Endothelial cell of umbilical vein (primary cell): Measurements from ENCODE around the gene LHPP. TPM values are rescaled to one million over a fixed set of nuclear protein-coding genes. Genes with fewer than 3 reads are reported as not detected.

Experiments
- BruUV-seq: library from RNA; stranded (reverse); fragments of 400-500 nt; replicated peaks from 2 replicates; lab custom pipeline; 2021; lab: Mats Ljungman, UMichigan
- CTCF ChIA-PET: fragments of 300-600, 350-600 bp; sonication (Branson Sonifier 250); formaldehyde crosslinking; loops from one replicate; lab custom pipeline; 2021; ENCODE audit warnings: antibody characterized with exemption, inconsistent platforms; lab: Charles Lee
- POLR2A ChIA-PET: fragments of 300-600, 350-600 bp; sonication (Branson Sonifier 250); formaldehyde crosslinking; loops from one replicate; lab custom pipeline; 2021; ENCODE audit warnings: antibody characterized with exemption, inconsistent platforms; lab: Charles Lee
- DNase-seq: peaks from one replicate; pipeline ENCODE4 v3.0.0-alpha.2; 2011; ENCODE audit warnings: low read depth, low spot score
- FAIRE-seq: peaks from 2 replicates; lab custom pipeline; 2011; peaks lifted over from hg19 to GRCh38; lab: Jason Lieb, UNC
- H2AFZ ChIP-seq: 2 replicates; pipeline ENCODE4 v1.6.0; 2012; ENCODE audit warnings: low read depth, low read length, control low read depth, inconsistent platforms
- H3K27ac ChIP-seq: 2 replicates; pipeline ENCODE4 v1.5.1; 2011; ENCODE audit warnings: low read depth, mild to moderate bottlenecking, control low read depth, low read length, moderate library complexity; ENCODE audit not compliant: insufficient read depth
- H3K27me3 ChIP-seq, 2 experiments: 2 replicates each; pipeline versions ENCODE4 v1.6.0 to v1.6.1; 2011; ENCODE audit warnings: low read length in 2 of 2, mixed read lengths in 1 of 2; ENCODE audit not compliant: control insufficient read depth in 2 of 2, insufficient read depth in 2 of 2
- H3K36me3 ChIP-seq, 2 experiments: 2 replicates in 1 of 2; 3 replicates in 1 of 2; pipeline ENCODE4 v1.5.1; 2011; ENCODE audit warnings: low read length in 2 of 2, mild to moderate bottlenecking in 1 of 2, moderate library complexity in 1 of 2; ENCODE audit not compliant: control insufficient read depth in 2 of 2, insufficient read depth in 2 of 2; ENCODE audit errors: extremely low read depth in 1 of 2
- H3K4me1 ChIP-seq: 3 replicates; pipeline ENCODE4 v1.5.1; 2011; ENCODE audit warnings: mild to moderate bottlenecking, low read length; ENCODE audit not compliant: control insufficient read depth, insufficient read depth; ENCODE audit errors: extremely low read depth
- H3K4me2 ChIP-seq: 2 replicates; pipeline ENCODE4 v1.6.1; 2011; ENCODE audit warnings: low read length, control low read depth, mixed read lengths; ENCODE audit not compliant: insufficient read depth
- H3K4me3 ChIP-seq, 3 experiments: fragments of 200-600 bp in 1 of 3; sonication (generic), shearing (Covaris generic) in 1 of 3; replicated peaks in 1 of 3; 2 replicates each; pipeline ENCODE4 v1.5.1; 2011 to 2016; ENCODE audit warnings: control low read depth in 3 of 3, low read length in 3 of 3, mild to moderate bottlenecking in 2 of 3, inconsistent platforms in 1 of 3, low read depth in 1 of 3, moderate library complexity in 1 of 3; ENCODE audit not compliant: insufficient read depth in 1 of 3
- H3K79me2 ChIP-seq: 2 replicates; pipeline ENCODE4 v1.6.0; 2012; ENCODE audit warnings: low read length, inconsistent platforms; ENCODE audit not compliant: control insufficient read depth, insufficient read depth
- H3K9ac ChIP-seq: replicated peaks from 2 replicates; pipeline ENCODE3; 2011; ENCODE audit warnings: low read length, control low read depth; ENCODE audit not compliant: insufficient read depth; ENCODE audit errors: extremely low read depth
- H3K9me1 ChIP-seq: replicated peaks from 3 replicates; pipeline ENCODE4 v1.6.0; 2011; ENCODE audit warnings: mild to moderate bottlenecking, low read length; ENCODE audit not compliant: control insufficient read depth, insufficient read depth; ENCODE audit errors: extremely low read depth
- H3K9me3 ChIP-seq: replicated peaks from 2 replicates; pipeline ENCODE4 v1.5.1; 2012; ENCODE audit warnings: low read length, inconsistent platforms; ENCODE audit not compliant: control insufficient read depth, insufficient read depth
- H4K20me1 ChIP-seq: replicated peaks from 2 replicates; pipeline ENCODE3; 2011; ENCODE audit warnings: mild to moderate bottlenecking, low read length; ENCODE audit not compliant: control insufficient read depth, insufficient read depth; ENCODE audit errors: extremely low read depth
- EZH2 ChIP-seq: IDR thresholded peaks from 2 replicates; pipeline ENCODE4 v1.6.1; 2012; ENCODE audit warnings: borderline replicate concordance, low read depth, mild to moderate bottlenecking, moderate library complexity, low read length, inconsistent platforms; ENCODE audit not compliant: severe bottlenecking
- FOS ChIP-seq: IDR thresholded peaks from 2 replicates; pipeline ENCODE4 v1.6.1; 2011; ENCODE audit warnings: mild to moderate bottlenecking, low read length, moderate library complexity, borderline replicate concordance; ENCODE audit not compliant: insufficient read depth
- GATA2 ChIP-seq: IDR thresholded peaks from 2 replicates; pipeline ENCODE4 v1.7.0; 2011; ENCODE audit warnings: low read depth, mild to moderate bottlenecking, moderate library complexity, mixed read lengths, low read length; ENCODE audit not compliant: insufficient read length, insufficient read depth
- JUN ChIP-seq: IDR thresholded peaks from 2 replicates; pipeline ENCODE4 v1.6.1; 2011; ENCODE audit warnings: borderline replicate concordance, low read depth; ENCODE audit not compliant: insufficient read length, insufficient read depth
- MAX ChIP-seq: IDR thresholded peaks from 2 replicates; pipeline ENCODE4 v1.6.1; 2011; ENCODE audit not compliant: insufficient read depth, insufficient read length
- MYC ChIP-seq: IDR thresholded peaks from one replicate; pipeline ENCODE4 v1.6.1; 2011; ENCODE audit warnings: mild to moderate bottlenecking, low read depth, low read length
- POLR2A ChIP-seq: IDR thresholded peaks from 2 replicates; pipeline ENCODE4 v1.6.1; 2012; ENCODE audit warnings: low read depth, mild to moderate bottlenecking, control low read depth, low read length
- POLR2AphosphoS5 ChIP-seq: IDR thresholded peaks from 2 replicates; pipeline ENCODE4 v1.6.1; 2012; ENCODE audit warnings: low read depth, mild to moderate bottlenecking, control low read depth, low read length, moderate library complexity; ENCODE audit not compliant: insufficient read depth
- dilution Hi-C: fragments of 300-500 bp; cut with MboI; formaldehyde crosslinking; loops from one replicate; pipeline ENCODE4 v1.15.0; 2019; ENCODE audit warnings: low sequenced_read_pairs; ENCODE audit not compliant: extremely low pct_ligation_motif_present
- intact Hi-C: fragments of 100-400 bp; cut with micrococcal nuclease; formaldehyde crosslinking; loops from one replicate; pipeline ENCODE4 v1.10.0; 2022
- polyA plus RNA-seq, 4 experiments: library from polyadenylated mRNA; depleted of rRNA in 3 of 4; stranded (reverse) in 3 of 4; unstranded in 1 of 4; fragments of >200 nt; gene quantifications; 2 replicates each; pipeline versions ENCODE4 v1.2.1 to v1.2.3, GENCODE V29; 2011 to 2012; ENCODE audit warnings: missing spikeins in 1 of 4
- total RNA-seq: library from RNA; stranded (reverse); gene quantifications from 2 replicates; pipeline ENCODE4 v1.2.3, GENCODE V29; 2021
- TF ChIP-seq, protein P1 (sequence below), 2 donors: IDR thresholded peaks; 1 replicate in 1 of 2; 2 replicates in 1 of 2; pipeline ENCODE4 v1.5.1; 2011; ENCODE audit warnings: low read length in 2 of 2, mild to moderate bottlenecking in 2 of 2, moderate library complexity in 2 of 2, control low read depth in 1 of 2, inconsistent platforms in 1 of 2, low read depth in 1 of 2; ENCODE audit not compliant: insufficient read depth in 1 of 2; ENCODE audit errors: extremely low read depth in 1 of 2

LHPP gene
- total and polyA plus RNA-seq, 2 donors (not counting 3 experiments of a cell fraction or from before 2014, with no cell fraction given) = 5.8 to 11.2 TPM

DNA sequence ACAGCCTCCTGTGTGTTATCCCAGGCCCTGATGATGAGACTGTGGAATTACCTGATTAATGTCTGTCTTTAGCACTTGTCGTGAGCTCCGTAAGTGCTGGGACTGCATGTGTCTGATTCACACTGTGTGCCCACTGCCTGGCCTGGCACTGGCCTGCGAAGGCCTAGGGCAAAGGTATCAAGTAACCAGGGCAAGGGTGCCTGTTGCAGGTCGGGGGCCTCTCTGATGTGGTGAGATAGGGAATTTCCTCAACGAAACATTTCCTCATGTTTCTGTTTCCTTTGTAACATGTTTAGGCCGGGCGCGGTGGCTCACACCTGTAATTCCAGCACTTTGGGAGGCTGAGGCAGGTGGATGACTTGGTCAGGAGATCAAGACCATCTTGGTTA is 50.4 kb downstream of the LHPP start:
- BruUV-seq = no TSS peak
- intact Hi-C loops = no loop called here

More for the DNA sequence above, 50.4 kb downstream of the LHPP start:
- TF ChIP-seq GATA2 (no peak), MYC (no peak), FOS (no peak), MAX (no peak), EZH2 (no peak), JUN (no peak), POLR2AphosphoS5 (no peak), POLR2A (no peak)
- TF ChIP-seq, protein P1, sequence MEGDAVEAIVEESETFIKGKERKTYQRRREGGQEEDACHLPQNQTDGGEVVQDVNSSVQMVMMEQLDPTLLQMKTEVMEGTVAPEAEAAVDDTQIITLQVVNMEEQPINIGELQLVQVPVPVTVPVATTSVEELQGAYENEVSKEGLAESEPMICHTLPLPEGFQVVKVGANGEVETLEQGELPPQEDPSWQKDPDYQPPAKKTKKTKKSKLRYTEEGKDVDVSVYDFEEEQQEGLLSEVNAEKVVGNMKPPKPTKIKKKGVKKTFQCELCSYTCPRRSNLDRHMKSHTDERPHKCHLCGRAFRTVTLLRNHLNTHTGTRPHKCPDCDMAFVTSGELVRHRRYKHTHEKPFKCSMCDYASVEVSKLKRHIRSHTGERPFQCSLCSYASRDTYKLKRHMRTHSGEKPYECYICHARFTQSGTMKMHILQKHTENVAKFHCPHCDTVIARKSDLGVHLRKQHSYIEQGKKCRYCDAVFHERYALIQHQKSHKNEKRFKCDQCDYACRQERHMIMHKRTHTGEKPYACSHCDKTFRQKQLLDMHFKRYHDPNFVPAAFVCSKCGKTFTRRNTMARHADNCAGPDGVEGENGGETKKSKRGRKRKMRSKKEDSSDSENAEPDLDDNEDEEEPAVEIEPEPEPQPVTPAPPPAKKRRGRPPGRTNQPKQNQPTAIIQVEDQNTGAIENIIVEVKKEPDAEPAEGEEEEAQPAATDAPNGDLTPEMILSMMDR (IDR thresholded peaks at IDR 0.05; ENCODE audit: extremely low read depth in 1 of 2, insufficient read depth in 1 of 2, low read depth in 1 of 2, low read length in 2 of 2) = no peak
- no peaks in the 10 kb centered on the region for H3K27me3 ChIP-seq
- no peaks in the 10 kb centered on the region for H3K9me1 ChIP-seq
- H3K27ac ChIP-seq = no peak overlapping the region
- H3K9me3 ChIP-seq = no peaks in the 10 kb centered on the region
- H3K9ac ChIP-seq = no peak overlapping the region
- H3K4me1 ChIP-seq = no peaks in the 10 kb centered on the region
- CTCF ChIA-PET = no interaction called here
- POLR2A ChIA-PET = no interaction called here
- no peak overlapping the region for H2AFZ ChIP-seq
- dilution Hi-C loops = no loop called here
- H3K4me2 ChIP-seq = no peak overlapping the region
- no peak for DNase-seq
- H4K20me1 ChIP-seq = no peaks in the 10 kb centered on the region
- no peak for FAIRE-seq
- no peaks in the 10 kb centered on the region for H3K79me2 ChIP-seq
- H3K36me3 ChIP-seq = no peaks in the 10 kb centered on the region
- H3K4me3 ChIP-seq = no peak overlapping the region
